MCF 10A (cell line): Measurements from ENCODE around the gene GLIS1. TPM values are rescaled to one million over a fixed set of nuclear protein-coding genes. Genes with fewer than 3 reads are reported as not detected.

Experiments used
- BruUV-seq: library from RNA; stranded (reverse); fragments of 400-500 nt; replicated peaks from 2 replicates; lab custom pipeline; 2021; lab: Mats Ljungman, UMichigan
- CTCF ChIA-PET: fragments of 300-600 bp; sonication (Branson Sonifier 250); formaldehyde crosslinking; extraction: SDS; loops from one replicate; lab custom pipeline; 2021; ENCODE audit warnings: antibody characterized with exemption, inconsistent platforms; lab: Yijun Ruan, JAX
- POLR2A ChIA-PET: fragments of 300-600, 350-650 bp; sonication (Branson Sonifier 250); formaldehyde crosslinking; extraction: SDS; loops from one replicate; lab custom pipeline; 2020; ENCODE audit warnings: antibody characterized with exemption, inconsistent platforms; lab: Yijun Ruan, JAX
- DNase-seq: peaks from one replicate; pipeline ENCODE4 v3.0.0-alpha.2; 2018; ENCODE audit not compliant: unreplicated experiment
- H3K27ac Mint-ChIP-seq: one replicate; pipeline ENCODE4 v1.8.0; 2022; ENCODE audit warnings: mild to moderate bottlenecking, low read depth, mixed read lengths; ENCODE audit not compliant: unreplicated experiment
- H3K27me3 Mint-ChIP-seq: one replicate; pipeline ENCODE4 v1.8.0; 2022; ENCODE audit warnings: mixed read lengths; ENCODE audit not compliant: insufficient read depth, unreplicated experiment
- H3K36me3 Mint-ChIP-seq: one replicate; pipeline ENCODE4 v1.8.0; 2022; ENCODE audit warnings: mild to moderate bottlenecking, moderate library complexity, mixed read lengths; ENCODE audit not compliant: insufficient read depth, unreplicated experiment
- H3K4me1 Mint-ChIP-seq: one replicate; pipeline ENCODE4 v1.8.0; 2022; ENCODE audit warnings: mixed read lengths; ENCODE audit not compliant: insufficient read depth, unreplicated experiment
- H3K4me3 Mint-ChIP-seq: one replicate; pipeline ENCODE4 v1.8.0; 2022; ENCODE audit warnings: mild to moderate bottlenecking, moderate library complexity, mixed read lengths; ENCODE audit not compliant: unreplicated experiment
- H3K9me3 Mint-ChIP-seq: one replicate; pipeline ENCODE4 v1.8.0; 2022; ENCODE audit warnings: mixed read lengths; ENCODE audit not compliant: unreplicated experiment
- CTCF ChIP-seq: fragments of 200-600 bp; IDR thresholded peaks from one replicate; pipeline ENCODE4 v1.8.0; 2022; ENCODE audit warnings: antibody characterized with exemption, mild to moderate bottlenecking; ENCODE audit not compliant: unreplicated experiment
- intact Hi-C: fragments of 100-400 bp; cut with micrococcal nuclease; formaldehyde crosslinking; loops from 2 replicates; pipeline ENCODE4 v1.14.1; 2022
- total RNA-seq: library from RNA; stranded (reverse); gene quantifications from 2 replicates; pipeline ENCODE4 v1.2.3, GENCODE V29; 2022

Gene GLIS1
- total RNA-seq, 1 experiment from 2014 or later = 0.93 TPM

GRCh38 chr1:53595906-53596305 lies 143.1 kb downstream of the GLIS1 start:
- H3K4me1 Mint-ChIP-seq = no peaks in the 10 kb centered on the region
- ChIA-PET POLR2A (no interaction called here), CTCF (interaction anchor here (0.8 kb wide), 1 partner anchor 54 kb away, joined by 5 read pairs; no protein-coding TSS in a partner anchor)
- H3K27me3 Mint-ChIP-seq = no peaks in the 10 kb centered on the region
- DNase-seq = no peak
- no peak overlapping the region for H3K4me3 Mint-ChIP-seq
- intact Hi-C loops = no loop called here
- no peaks in the 10 kb centered on the region for H3K9me3 Mint-ChIP-seq
- H3K27ac Mint-ChIP-seq = no peak overlapping the region
- peaks cover 6% of the 10 kb centered on the region for H3K36me3 Mint-ChIP-seq
- BruUV-seq = no TSS peak
- no peak for TF ChIP-seq CTCF

GRCh38 chr1:53594391-53595180 lies 144.4 kb downstream of the GLIS1 start:
- ChIA-PET CTCF (interaction anchor here (0.7 to 1.2 kb wide), 2 partner anchors 14 to 20 kb away, joined by 3 to 4 read pairs; no protein-coding TSS in a partner anchor), POLR2A (no interaction called here)
- no peak for DNase-seq
- no peaks in the 10 kb centered on the region for H3K27me3 Mint-ChIP-seq
- no peaks in the 10 kb centered on the region for H3K9me3 Mint-ChIP-seq
- peaks cover 6% of the 10 kb centered on the region for H3K36me3 Mint-ChIP-seq
- no peak overlapping the region for H3K27ac Mint-ChIP-seq
- H3K4me1 Mint-ChIP-seq = no peaks in the 10 kb centered on the region
- no peak overlapping the region for H3K4me3 Mint-ChIP-seq
- intact Hi-C loops = no loop called here
- no TSS peak for BruUV-seq
- TF ChIP-seq CTCF = no peak

DNA sequence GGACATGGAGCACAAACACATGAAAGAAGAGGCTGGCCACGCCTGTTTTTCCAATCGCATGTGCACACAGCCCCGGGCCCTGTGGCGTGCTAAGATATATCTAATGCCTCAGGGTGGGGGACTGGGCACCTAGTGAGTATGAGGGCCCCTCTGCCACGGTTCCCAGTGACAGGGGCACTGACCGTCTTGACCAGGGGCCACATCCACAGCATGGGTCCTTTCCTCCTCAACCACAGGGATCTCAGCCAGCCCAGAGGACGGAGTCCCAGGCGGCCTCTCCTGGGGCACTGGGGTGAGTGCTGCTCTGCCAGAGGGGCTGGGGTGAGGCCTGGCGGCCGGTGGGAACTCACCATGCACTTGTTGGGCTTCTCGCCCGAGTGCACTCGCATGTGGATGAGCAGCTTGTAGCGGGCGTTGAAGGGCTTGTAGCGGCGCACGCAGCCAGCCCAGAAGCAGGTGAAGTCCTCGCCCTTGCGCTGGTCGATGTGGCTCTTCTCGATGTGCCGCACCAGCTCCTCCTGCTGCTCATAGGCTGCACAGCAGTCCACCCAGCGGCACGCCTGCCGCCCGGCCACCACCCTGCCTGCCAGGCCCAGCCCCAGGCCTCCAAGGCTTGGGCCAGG lies 145.1 kb downstream of the GLIS1 start:
- Mint-ChIP-seq H3K4me3 (no peak overlapping the region), H3K9me3 (no peaks in the 10 kb centered on the region), H3K27me3 (no peaks in the 10 kb centered on the region), H3K27ac (no peak overlapping the region), H3K36me3 (peaks cover 6% of the 10 kb centered on the region), H3K4me1 (no peaks in the 10 kb centered on the region)
- no peak for TF ChIP-seq CTCF
- DNase-seq = no peak
- ChIA-PET CTCF (interaction anchor here (0.7 to 1.2 kb wide), 2 partner anchors 13 to 21 kb away, joined by 3 to 4 read pairs; no protein-coding TSS in a partner anchor), POLR2A (no interaction called here)
- BruUV-seq = no TSS peak
- intact Hi-C loops = no loop called here
